Upper lobe of left lung (tissue), 4 donors: ENCODE data around the gene GNAI1.

Source experiments
- CTCF ChIP-seq, 6 experiments: fragments of 450-650 bp in 4 of 6; fragments of 200-600 bp in 2 of 6; sonication (generic) in 2 of 6; IDR thresholded peaks; one replicate each; pipeline ENCODE4 v1.5.1; 2016 to 2019; ENCODE audit warnings: antibody characterized with exemption in 6 of 6
- POLR2A ChIP-seq, 4 donors: fragments of 450-650 bp; IDR thresholded peaks; one replicate each; pipeline ENCODE4 v1.5.1; 2016 to 2017; ENCODE audit warnings: antibody characterized with exemption in 4 of 4, mild to moderate bottlenecking in 2 of 4

- TF ChIP-seq CTCF (IDR thresholded peaks at IDR 0.05): no peak
- no peak for TF ChIP-seq POLR2A (IDR thresholded peaks at IDR 0.05)
Measured at GRCh38 chr7:80216996-80217842, 82.6 kb downstream of the GNAI1 start.
